NCI-H1436 (cell line): ENCODE data around the gene CHRNG.
"Not testable (repeated sequence)": the region's sequence is repeated elsewhere in the genome, so short reads cannot be mapped to it uniquely, and the experiment has no call there.

Experiments
- DNase-seq: peaks from one replicate; lab custom pipeline; 2025; lab: John Stamatoyannopoulos, UW

Gene CHRNG

DNA sequence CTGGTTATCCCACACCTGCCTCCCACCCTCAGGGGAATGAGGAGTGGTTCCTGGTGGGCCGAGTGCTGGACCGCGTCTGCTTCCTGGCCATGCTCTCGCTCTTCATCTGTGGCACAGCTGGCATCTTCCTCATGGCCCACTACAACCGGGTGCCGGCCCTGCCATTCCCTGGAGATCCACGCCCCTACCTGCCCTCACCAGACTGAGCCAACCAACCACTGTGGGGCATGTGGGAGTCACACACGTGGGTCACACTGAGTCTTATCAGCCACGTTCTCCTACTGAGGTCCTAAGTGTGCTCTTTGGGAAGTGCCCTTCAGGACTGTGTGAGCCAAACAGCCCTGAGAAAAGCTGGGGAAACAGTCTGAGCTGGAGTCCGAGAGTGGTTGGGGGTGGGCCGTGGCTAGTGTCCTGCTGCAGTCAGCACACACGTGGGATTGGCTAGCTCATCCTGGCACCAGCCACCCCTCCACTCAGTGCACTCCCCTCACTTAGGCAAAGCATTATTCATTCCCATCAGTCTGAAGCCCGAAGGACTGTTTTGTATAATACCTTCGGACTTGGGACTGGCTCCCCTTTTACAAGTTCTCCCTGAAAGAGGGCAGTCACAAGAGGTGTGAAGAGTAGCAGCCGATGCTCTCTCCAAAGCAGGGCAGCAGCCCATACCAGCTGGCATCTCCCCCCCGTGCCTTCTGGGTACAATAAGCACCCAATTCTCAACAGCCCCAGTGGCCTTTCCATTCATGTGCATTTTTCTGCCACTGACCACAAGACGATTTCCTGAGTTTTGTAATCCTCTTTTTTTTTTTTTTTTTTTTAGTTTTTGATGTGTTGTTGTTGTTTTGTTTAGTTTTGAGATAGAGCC lies 6.3 kb downstream of the CHRNG start:
- DNase-seq: no peak

DNA sequence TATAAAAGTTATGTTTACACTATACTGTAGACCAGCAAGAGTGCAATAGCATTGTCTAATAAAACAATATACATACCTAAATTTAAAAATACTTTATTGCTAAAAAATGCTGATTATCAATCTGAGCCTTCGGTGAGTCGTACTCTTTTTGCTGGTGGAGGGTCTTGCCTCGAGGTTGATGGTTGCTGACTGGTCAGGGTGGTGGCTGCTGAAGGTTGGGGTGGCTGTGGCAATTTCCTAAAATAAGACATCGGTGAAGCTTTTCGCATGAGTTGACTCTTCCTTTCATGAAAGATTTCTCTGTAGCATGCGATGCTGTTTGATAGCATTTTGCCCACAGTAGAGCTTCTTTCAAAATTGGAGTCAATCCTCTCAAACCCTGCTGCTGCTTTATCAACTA lies 8.5 kb downstream of the CHRNG start:
- DNase-seq: no peak

DNA sequence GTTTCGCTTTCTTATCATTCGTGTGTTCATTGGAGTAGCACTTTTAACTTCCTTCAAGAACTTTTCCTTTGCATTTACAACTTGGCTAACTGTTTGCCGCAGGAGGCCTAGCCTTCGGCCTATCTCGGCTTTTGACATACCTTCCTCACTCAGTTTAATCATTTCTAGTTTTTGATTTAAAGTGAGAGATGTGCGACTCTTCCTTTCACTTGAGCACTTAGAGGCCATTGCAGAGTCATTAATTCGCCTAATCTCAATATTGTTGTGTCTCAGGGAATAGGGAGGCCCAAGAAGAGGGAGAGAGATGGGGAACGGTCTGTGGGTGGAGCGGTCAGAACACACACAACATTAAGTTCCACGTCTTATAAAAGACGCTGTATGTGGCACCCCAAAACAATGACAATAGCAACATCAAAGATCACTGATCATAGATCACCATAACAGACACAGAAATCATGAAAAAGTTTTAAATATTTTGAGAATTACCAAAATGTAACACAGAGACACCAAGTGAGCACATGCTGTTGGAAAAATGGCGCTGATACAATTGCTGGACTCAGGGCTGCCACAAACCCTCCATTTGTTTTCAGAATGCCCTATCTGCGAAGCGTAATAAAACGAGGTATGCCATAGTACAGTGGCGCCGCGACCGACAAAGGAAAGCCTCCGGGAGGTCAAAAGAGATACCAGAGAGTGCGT lies 10.3 kb downstream of the CHRNG start:
- DNase-seq: no peak

DNA sequence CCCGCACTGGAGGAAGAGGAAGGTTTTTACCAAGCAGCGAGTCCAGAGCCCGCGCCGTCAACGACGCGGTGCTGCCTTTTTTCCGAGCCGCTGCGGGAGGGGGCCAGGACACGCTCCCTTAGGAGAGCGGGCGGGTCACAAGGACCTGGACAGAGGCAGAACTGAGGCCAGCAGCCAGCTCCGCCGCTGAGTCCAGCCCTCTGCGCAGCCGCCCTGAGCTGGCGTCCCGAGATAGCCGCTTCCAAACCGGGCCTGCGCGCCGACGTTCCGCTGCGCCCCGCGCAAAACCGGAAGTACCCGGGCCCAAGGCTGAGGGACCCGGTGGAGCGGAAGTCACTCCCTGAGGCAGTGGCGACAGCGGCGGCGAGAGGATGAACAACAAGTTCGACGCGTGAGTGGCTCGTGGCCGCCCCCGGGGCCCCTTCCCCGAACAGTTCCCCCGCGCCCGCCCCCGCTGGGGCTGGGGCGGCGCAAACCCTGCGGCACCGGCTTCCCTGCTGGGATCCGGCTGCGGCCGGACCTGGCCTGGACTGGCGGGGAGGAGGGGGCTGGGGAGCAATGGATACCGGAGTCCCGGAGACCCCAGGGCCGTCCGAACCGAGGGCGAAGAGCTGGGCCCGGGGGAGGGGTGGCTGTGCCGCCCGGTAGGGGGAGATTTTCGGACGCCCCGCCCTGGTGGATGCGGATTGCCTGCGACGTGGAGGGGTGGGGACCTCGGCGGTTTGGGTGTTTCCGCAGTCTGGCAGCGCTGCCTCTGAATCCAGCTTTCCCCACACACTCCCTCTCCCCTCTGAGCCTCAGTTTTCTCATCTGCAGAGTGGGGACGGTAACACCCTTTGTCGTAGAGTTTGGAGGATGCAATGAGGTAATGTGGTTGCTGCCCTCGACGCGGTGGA lies 11.1 kb downstream of the CHRNG start, which contains the start of the genes EIF4E2 and TIGD1:
Gene EIF4E2, plus strand, starts transcription at position 336 of the 896 bp plus-strand sequence. Its CDS starts 36 bp downstream, at position 372.
Gene TIGD1, minus strand, starts transcription at position 204 of the 896 bp plus-strand sequence. CDS start 675 bp downstream, outside the sequence.
- peak; percentile 85 for DNase-seq

DNA sequence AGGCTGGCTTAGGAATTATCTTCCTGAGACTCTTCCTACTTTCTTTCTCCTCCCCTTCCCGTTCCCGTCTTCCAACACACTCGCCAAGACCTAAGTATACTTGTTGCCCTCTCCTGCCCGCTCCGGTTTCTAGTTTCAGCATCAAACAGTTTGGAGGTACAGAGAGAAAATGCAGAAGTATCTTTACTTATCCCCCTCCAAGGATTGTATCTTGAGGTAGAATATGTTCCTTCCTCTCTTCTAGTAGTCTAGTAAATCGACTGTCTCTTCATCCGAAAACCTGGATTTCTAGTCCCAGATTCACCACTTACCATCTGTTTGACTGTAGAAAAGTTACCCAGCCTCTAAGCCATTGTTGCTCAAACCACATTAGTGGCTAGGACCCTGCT lies 11.8 kb downstream of the CHRNG start:
- no peak for DNase-seq

DNA sequence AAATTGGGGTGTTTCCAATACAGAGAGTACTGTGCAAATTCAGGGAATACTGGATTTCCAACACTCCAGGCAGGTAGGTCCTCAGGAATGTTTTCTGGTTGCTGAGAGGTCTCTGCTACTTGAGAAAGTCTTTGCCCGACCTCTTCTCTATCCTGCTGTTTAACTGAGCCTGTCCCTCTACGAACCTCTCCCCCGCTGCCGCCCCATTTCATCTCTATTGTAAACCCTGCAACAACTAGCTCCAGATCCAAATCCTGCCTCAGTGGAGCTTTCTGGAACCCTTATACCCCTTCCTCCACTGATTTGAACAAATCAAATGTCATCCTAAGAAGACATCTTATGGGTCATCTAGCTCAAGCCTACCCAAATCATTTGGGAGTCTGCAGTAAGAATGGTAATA lies 12.3 kb downstream of the CHRNG start:
- DNase-seq: no peak

DNA sequence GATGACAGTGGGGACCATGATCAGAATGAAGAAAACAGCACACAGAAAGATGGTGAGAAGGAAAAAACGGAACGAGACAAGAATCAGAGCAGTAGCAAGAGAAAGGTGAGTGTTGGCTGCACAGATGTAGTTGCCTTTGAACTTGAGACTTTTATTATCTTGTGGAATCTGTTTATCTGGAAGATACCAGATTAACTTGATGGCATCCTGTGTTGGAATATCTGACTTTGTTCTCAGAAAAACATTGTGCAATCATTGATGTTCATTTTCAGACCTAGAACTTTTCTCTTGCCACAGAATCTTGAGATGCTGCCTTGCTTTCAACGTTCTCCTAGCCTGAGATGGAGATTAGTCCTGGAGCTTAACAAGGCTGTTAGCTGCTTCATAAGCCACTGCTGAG lies 16.9 kb downstream of the CHRNG start:
- DNase-seq: no peak

DNA sequence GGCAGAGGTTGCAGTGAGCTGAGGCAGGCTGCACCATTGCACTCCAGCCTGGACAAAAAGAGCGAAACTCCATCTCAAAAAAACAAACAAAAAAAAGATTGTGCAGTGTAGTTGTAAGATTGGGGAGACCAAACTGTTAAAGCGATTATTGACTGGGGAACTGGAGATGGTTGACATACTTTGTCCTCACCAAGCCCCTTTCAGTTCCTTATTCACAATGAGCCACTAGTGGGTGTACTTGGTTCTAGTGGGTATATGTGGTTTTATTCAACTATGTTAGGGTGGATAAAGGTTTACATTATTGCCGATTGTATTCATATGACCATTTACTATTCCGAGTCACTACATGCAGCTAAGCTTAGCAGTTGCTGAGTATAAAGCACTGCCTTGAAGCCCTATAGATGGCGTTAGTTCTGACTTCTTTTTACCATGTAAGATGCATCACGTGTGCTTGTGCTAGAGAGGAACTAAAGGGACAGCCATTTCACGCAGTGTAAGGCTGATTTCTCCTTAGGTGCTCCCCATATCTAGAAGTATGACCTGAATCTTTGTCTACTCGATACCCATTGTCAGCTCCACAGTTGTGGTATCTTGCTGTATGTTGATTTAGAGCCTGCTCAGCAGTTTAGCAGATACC lies 23.1 kb downstream of the CHRNG start:
- DNase-seq: no peak

DNA sequence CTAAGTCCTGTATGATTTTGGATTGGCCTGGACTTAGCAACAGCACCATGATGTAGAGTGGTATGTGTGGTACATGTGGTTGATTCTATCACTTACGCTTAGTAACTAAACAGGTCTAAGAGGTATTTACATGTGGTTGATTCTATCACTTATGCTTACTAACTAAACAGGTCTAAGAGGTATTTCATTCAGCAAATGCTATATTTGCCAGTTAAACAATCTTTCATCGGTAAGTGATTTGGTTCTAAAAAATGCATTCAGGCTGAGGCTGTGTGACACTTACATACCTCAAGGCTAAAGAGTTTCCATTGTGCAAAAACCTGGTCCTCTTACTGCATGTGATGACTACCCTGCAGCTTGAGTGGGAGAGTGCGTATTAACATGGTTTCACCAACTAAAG lies 24.1 kb downstream of the CHRNG start:
- DNase-seq: no peak

DNA sequence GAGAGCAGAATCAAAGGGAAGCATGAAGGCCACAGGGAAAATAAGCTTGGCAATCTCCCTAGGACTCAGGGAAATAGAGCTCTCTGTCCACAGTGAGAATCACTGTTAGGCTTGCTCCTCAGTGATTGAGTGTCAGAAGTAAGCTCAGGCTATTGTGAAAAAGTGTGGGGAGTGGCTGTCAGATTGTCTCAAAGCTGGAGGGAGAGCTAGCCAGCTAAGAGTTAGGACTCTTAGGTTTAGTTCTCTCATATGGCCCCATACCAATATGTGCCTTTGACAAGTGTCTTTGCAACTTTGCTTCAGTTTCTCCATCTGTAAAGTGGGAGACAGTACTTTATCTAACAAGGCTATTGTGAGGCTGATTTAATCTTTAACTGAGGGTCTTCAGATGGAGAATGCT lies 28.2 kb downstream of the CHRNG start:
- DNase-seq: no peak

DNA sequence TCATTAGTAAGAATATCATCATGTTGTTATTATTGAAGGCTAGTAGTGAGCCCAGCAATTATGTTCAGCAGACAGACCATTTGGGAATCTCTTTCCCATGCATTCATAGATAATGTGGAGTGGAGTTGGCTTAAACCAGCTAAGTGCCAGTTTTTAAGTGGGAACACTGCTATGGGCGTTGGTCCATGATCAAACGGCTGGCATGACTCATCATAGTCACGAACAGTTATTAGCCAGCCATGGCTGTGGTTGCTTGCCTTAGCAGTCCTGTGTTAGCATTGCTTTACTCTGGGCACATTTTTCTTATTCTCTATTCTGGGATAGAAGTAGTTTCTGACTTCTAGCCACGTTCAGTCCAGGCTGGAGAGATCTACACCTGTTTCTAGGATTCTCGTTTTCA lies 28.7 kb downstream of the CHRNG start:
- DNase-seq: no peak

DNA sequence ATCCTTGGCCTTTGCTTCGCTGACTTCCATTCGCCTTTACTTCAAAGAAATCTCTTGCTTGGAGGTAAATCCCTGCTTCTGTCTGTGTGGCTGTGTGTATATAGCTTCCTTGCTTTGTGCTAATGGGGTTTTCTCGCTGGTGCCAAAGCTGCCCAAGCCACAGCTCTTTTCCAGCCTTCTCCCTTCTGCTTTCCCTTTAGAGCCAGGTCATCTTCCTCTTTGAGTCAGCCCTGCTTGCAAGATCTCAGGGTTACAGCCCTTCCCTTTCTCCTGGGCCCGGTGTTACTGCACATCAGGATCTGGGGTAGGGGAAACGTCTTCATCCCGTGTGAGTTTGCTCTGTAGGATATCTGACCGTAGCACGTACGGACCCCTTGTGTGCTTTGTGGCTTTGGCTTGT lies 30.0 kb downstream of the CHRNG start:
- no peak for DNase-seq

DNA sequence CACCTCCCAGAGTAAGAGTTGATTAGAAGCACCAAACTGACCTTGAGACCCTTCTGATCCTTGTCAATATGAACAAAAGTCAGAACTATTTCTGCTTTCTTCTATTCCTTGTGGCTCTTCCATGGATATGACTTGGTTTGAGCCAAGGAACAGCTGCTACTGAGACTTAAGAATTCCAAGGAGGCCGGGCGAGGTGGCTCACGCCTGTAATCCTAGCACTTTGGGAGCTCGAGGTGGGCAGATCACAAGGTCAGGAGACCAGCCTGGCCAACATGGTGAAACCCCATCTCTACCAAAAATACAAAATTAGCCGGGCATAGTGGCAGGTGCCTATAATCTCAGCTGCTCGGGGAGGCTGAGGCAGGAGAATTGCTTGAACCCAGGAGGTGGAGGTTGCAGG lies 31.0 kb downstream of the CHRNG start:
- not testable (repeated sequence) for DNase-seq

DNA sequence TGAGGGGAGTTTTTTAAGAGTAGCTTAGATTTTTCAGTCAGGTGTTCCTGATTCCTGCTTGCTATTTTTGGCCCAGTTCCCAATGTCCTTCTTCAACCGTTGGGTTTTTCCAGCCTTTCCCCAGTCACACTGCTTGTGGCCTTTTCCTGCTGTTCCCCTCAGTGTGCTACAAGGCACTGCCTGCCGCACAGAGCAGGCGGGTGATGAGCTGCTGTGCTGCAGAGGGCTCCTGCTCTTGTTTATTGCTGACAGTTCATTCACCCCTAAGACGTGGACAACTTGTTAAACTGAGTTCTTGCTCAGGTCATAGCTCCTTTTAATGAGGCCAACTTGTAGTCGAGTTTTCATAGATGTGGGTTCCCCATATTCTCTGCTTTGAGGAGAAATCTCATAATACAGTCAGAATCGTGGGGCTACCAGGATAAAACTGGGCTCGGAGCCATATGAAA lies 31.6 kb downstream of the CHRNG start:
- DNase-seq: no peak

DNA sequence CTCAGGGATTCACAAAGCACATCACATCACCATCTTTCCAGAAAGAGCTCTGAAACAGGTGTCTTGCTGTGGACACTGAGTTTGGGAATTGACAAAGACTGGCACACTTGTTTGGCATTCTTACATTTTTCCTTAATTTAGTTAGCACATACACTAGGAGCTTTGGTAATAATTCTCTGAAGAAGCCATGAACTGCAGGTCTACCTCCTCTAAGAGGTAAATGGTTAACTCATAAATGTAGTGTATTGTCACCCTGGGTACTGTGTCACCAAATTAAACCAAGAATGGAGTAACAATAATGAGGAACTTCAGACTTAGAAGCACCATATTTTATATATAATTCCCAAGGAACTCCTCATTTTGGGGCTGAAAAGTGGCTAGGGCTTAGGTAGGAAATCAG lies 33.5 kb downstream of the CHRNG start:
- DNase-seq: no peak

DNA sequence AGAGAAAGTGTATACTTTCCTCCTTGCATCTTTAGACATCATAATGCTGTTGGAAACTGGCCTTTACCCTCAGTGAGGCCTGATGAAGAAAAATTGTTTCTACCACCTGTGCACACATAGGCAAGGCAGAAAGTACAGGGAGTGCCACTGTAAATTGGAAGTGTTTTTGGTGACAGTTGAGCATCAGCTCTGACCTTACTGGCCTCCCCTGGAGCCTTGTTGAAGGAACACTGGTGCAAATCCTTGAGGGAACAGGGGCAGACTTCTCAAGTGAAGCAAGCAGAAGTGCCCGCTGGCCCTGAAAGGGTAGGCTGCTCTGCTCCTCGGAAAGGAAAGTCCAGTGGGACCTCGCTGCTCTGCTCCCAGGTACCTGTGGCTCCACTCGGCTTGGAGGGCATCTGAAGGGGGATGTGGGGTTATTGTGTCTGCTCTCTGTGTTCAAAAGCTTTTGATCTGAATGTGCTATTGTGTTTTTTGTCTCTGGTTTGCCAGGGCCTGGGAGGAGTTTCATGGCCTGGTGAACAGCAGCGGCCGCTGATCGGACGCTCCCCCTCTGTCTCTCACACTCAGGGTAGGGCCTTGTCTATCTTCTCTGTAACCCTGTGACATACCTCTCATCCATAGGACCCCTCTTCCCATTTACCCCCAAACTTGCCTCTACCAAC lies 34.4 kb downstream of the CHRNG start:
- DNase-seq: no peak

DNA sequence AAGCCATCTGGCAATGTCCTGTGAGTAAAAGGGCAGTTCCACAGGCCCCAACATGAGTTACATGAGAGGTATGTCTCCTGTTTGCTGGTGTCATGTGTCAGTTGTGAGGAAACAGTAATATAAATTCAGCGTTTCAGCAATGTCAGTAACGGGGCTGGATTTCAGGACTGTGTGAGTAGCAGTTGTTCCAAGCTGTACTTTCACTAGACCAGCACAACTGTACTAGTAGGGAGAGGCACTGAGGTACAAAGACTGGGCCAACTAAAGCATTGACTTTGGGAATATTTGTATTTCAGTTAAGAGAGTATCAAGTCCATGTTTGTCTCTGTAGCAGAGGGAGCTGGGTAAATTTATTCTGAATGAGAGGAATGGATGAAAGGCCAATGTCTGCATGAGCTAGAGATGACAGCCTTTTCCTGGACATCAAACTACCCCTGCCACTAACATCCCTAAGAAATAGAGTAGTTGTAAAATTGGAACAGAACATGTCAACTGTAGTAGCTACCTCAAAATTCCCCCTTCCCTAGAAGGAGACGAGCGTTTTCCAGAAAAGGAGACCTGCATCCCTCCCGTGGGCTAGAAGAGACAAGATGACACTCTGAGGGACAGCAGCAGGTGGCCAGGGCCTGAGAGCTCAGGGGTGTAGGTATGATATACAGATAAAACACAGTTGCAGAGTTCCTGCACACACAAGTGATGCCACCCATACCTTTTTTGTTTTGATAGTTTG lies 35.3 kb downstream of the CHRNG start:
- DNase-seq: no peak

DNA sequence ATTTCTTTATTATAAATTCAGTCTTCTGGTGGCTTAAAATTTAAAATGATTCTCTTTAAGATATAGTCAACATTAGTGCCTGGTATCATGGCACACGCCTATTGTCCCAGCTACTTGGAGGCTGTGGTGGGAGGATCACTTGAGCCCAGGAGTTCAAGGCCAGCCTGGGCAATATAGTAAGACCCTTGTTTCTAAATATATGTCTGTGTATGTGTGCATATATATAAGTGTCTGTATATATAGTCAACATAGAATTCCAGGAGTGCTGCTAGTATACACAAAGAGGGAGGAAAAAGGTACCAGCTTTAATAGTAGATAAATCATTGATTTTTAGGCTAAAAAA lies 35.9 kb downstream of the CHRNG start:
- DNase-seq: no peak

DNA sequence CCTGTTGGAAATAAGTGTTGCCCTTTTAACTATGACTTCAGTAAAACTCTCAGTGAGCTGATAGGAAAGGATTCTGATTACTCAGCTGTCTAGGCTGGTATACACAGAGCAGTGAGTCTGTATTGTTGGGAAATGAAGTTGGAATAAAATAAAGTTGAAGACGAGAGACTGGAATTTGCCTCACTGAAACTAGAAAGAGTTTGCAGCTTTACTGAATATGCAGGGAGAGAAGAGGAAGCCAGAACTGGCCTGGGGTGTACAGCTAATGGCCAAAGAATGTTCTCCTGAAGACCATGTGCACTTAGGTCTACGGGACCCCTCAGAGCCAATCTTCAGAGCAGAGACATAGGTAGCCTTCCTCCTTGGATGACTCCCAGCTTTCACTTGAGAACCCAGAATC lies 37.5 kb downstream of the CHRNG start:
- no peak for DNase-seq

DNA sequence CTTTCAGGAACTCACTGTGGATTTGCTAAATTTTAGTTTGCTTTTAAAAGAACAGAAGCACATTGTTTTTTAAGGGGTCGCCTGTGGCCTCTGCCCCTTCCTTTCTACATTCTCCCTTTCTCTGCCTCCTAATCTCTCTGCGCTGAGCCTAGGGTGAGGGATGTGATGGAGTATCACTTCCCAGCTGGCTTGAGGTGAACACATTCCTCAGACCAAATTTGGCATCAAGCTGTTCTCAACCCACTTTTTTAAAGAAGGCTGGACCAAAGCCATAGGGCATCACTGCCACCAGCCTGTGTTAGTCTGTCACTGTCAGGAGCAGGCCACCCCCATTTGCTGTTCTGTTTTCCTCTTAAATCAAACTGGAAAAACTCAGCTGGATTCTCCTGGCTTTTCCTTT lies 38.3 kb downstream of the CHRNG start:
- no peak for DNase-seq

DNA sequence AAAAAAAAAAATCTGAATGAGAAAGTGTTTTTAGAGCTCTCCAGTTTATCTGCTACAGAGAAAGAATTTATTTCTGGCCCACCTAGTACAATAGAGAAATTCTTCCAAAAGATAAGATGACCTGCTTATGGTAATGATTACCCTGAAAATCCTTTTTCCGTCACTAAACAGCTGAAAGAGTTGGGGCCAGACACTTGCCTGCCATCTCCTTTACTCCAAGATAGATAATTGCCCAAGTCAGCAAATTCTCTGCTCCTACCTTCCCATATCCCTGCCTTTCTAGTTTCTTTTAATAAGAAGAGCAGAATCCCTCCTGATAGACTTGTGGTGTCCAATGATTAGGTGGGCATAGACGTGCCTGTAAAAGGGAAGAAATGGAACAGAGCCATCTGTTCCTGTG lies 39.1 kb downstream of the CHRNG start:
- DNase-seq: no peak
